Muscle of leg (tissue), 11 donors: ENCODE results near the gene PRKAR1B. TPM values are rescaled to one million over a fixed set of nuclear protein-coding genes. Genes with fewer than 3 reads are reported as not detected.

Experiments
- DNase-seq: peaks from one replicate; pipeline ENCODE4 v3.0.0; 2013
- H3K27ac ChIP-seq: one replicate; pipeline ENCODE4 v1.5.1; 2013; ENCODE audit warnings: mild to moderate bottlenecking, low read length, control low read depth
- H3K27me3 ChIP-seq: one replicate; pipeline ENCODE4 v1.6.1; 2013; ENCODE audit warnings: low read length; ENCODE audit not compliant: control insufficient read depth, insufficient read depth
- H3K36me3 ChIP-seq: one replicate; pipeline ENCODE4 v1.6.1; 2013; ENCODE audit warnings: low read length; ENCODE audit not compliant: control insufficient read depth, insufficient read depth
- H3K4me1 ChIP-seq: one replicate; pipeline ENCODE4 v1.6.1; 2013; ENCODE audit warnings: low read length; ENCODE audit not compliant: control insufficient read depth, insufficient read depth
- H3K4me3 ChIP-seq: one replicate; pipeline ENCODE4 v1.5.1; 2013; ENCODE audit warnings: low read length, control low read depth
- H3K9me3 ChIP-seq: replicated peaks from 2 replicates; pipeline ENCODE4 v1.6.1; 2013; ENCODE audit warnings: low read depth, low read length; ENCODE audit not compliant: control insufficient read depth
- WGBS: methylation state at CpG from one replicate; pipeline ENCODE4 v1.1.5; 2013; ENCODE audit warnings: missing lambda C conversion rate; ENCODE audit not compliant: insufficient coverage; 5-methylcytosine and 5-hydroxymethylcytosine counted together
- polyA plus RNA-seq, 8 donors: library from polyadenylated mRNA; unstranded; fragments of 120-200 nt; gene quantifications; one replicate each; pipeline versions ENCODE4 v1.2.1 to v1.2.3, GENCODE V29; 2013; ENCODE audit warnings: inconsistent platforms in 1 of 8, low replicate concordance in 1 of 8; ENCODE audit not compliant: insufficient read length in 8 of 8, insufficient read depth in 1 of 8
- total RNA-seq: library from RNA; stranded (reverse); fragments of 120-200 nt; gene quantifications from one replicate; pipeline ENCODE4 v1.2.4, GENCODE V29; 2013

PRKAR1B gene
- total and polyA plus RNA-seq, 9 donors: 23.1 to 45.4 (median 35.0) TPM

DNA sequence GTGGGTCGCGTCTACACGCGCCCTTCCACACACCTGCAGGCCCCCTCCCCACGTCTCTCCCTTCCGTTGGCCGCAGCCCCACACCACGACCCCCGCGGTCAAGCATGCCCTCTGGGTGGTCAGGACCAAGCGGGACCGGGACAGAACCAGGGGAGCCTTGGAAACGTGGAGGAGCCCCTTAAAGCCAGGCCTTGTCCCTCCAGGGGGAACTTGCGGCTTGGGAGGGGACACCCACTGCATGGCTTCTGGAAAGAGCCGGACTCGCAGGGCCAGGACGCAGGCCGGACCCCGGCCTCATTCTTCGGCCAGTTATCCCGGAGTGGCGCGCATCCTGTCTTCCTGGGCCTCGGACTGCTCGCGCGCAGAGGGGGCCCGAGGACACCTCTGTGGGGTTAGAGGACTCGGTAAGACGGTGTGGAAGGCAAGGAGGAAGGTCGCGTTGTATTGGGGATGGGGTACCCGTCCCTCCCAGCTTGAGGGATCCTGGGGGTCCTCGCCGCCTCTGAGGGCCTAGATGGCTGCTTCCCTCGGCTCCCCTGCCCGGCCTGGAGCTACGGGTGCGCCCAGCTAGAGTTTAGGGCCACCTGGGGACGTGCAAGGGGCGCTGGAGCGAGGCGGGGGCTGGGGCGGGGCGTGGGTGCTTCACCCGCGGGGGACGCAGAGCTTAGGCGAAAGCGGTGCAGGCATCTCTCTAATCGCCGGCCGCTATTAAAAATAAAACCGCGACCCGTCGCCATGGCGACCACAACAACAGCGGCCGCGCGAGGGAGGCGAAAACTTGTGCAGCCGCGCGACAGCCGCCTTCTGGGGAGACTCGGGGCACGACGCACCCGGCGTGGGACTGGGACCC, 205.6 kb downstream of the PRKAR1B start:
- peak; percentile 76 for DNase-seq
- Histone ChIP-seq H3K9me3 (no peaks in the 10 kb centered on the region), H3K27ac (peak overlapping the region; percentile 62), H3K27me3 (peaks cover 68% of the 10 kb centered on the region), H3K4me1 (peaks cover 42% of the 10 kb centered on the region), H3K4me3 (peak overlapping the region; percentile 35), H3K36me3 (no peaks in the 10 kb centered on the region)
- 5% methylated on average over 72 of the region's 72 CpGs for WGBS

DNA sequence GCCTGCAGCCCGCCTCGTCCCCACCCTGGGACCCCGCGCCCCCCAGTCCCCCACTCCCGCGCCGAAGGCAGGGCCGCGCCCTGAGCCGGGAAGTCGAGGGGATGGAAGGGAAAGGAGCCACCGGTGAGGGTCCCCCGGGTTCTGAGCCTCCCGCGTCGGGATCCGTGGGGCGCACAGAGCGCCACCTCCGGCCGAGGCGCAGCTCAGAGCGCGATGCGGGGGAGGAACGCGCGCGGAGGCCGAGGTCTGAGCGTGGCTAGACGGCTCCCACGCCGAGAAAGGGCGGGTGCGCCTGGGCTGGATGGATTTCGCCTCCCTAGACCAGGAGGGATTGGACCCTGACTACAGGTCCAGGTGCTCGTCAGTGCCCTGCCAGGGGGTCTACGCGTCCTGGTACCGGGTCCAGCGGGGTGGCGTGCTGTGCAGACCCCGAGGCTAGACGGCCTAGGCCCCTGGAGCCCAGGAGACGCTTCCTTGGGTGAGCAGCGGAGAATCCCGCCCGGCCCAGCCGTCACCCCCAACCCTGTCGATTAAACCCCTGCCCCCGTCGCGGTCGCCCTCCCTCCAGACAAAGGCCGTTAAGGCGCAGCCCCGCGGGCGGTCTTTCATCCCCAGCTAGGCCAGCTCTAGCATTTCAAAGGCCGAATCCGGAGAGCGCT, 206.4 kb downstream of the PRKAR1B start:
- Histone ChIP-seq H3K36me3 (no peaks in the 10 kb centered on the region), H3K9me3 (no peaks in the 10 kb centered on the region), H3K27ac (peak overlapping the region; percentile 62), H3K4me3 (peak overlapping the region; percentile 33), H3K4me1 (peaks cover 50% of the 10 kb centered on the region), H3K27me3 (peaks cover 65% of the 10 kb centered on the region)
- 10% methylated on average over 57 of the region's 63 CpGs for WGBS
- peak; percentile 19 for DNase-seq

DNA sequence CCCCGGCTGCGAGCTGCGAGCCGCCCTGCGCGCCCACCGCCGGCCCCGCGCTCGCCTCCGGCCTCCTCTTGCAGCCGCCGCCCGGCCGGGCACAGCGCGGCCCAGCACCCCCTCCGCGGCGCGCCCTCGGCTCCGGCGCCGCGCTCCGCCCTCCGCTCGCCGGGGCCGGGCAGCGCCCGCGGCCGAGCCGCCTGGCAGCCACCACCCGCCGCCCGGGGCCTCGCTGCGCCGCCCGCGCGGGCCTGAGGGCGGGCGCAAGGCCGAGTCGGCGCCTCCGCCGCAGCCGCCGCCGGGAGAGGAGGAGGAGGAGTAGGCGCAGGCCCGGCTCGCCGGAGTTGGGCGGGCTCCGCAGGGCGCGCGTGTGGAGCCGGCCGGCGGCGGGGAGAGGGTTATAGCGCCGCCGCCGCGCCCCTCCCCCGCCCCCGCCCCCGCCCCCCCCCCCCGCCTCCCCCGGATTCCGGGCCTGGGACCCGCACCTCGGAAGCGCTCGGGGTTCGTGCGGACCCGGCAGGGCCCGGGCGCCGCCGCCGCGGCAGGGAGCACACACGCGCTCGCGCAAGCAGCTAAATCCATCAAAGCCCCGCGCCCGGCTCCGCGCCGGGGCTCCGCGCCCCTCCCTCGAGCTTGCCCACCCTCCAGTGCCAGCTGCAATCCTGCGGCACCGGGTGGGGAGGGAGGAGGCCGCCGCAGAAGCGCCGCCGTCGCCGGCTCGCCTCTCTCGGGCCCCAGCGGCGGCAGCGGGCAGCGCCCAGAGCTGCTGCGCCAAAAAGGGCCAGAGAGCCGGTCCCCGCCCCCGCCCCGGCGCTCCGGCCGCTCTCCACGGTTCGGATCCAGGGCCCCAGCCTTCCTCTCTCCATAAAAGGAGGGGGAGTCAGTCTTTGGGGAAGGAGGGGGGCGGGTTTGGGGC, 207.3 kb downstream of the PRKAR1B start, which contains the start of gene PDGFA:
Gene PDGFA, minus strand, starts transcription at position 363 of the 907 bp plus-strand sequence. CDS start 845 bp downstream, outside the sequence.
- 0% methylated on average over 78 of the region's 132 CpGs for WGBS
- Histone ChIP-seq H3K36me3 (peaks cover 4% of the 10 kb centered on the region), H3K4me3 (peak within 1 kb of the TSS; percentile 68), H3K27me3 (peaks cover 65% of the 10 kb centered on the region), H3K4me1 (peaks cover 59% of the 10 kb centered on the region), H3K9me3 (no peaks in the 10 kb centered on the region), H3K27ac (peak within 1 kb of the TSS; percentile 62)
- peak; percentile 73 for DNase-seq

DNA sequence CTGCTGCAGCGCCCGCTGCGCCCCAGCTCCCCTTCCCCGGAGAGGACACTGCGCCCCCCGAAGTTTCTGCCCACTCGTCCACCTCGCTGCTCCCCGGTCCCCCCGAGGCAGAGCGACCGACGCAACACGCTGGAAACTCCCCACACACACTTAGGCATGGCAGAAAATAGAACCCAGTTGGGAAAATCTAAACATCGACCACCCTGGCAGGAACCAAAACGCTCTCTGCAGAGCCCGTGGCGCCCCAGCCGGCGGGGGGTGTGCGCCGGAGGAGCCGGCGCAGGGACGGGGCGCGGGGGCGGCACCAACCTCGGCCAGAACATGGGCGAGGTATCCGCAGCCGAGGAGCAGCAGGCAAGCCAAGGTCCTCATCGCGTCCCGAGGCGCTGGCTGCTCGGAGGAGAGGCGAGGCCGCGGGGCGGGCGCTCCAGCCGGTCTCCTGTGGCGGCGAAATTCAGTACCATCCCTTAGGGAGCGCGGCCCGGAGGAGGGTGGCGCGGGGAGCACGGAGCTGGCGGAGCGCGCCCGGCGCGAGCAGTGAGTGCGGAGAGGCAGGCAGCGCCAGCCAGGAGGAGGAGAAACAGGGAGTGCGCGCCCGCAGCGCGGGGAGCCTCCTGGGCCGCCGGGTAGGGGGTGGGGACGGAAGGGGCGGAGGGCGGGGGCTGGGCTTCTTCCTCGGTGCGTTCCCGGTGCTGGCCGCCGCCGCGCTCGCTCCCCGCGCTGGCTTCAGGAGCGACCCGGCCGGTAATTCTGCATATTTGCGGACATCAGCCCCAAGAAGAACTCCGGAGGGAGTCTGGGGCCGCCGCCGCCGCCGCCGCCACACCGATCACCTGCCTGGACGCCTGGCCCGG, 208.2 kb downstream of the PRKAR1B start:
- H3K27ac ChIP-seq: peak overlapping the region; percentile 62
- DNase-seq: peak; percentile 76
- peak overlapping the region; percentile 68 for H3K4me3 ChIP-seq
- H3K36me3 ChIP-seq: peaks cover 13% of the 10 kb centered on the region
- H3K4me1 ChIP-seq: peaks cover 67% of the 10 kb centered on the region
- no peaks in the 10 kb centered on the region for H3K9me3 ChIP-seq
- peaks cover 58% of the 10 kb centered on the region for H3K27me3 ChIP-seq
- WGBS: under 1% methylated on average over 77 of the region's 93 CpGs

DNA sequence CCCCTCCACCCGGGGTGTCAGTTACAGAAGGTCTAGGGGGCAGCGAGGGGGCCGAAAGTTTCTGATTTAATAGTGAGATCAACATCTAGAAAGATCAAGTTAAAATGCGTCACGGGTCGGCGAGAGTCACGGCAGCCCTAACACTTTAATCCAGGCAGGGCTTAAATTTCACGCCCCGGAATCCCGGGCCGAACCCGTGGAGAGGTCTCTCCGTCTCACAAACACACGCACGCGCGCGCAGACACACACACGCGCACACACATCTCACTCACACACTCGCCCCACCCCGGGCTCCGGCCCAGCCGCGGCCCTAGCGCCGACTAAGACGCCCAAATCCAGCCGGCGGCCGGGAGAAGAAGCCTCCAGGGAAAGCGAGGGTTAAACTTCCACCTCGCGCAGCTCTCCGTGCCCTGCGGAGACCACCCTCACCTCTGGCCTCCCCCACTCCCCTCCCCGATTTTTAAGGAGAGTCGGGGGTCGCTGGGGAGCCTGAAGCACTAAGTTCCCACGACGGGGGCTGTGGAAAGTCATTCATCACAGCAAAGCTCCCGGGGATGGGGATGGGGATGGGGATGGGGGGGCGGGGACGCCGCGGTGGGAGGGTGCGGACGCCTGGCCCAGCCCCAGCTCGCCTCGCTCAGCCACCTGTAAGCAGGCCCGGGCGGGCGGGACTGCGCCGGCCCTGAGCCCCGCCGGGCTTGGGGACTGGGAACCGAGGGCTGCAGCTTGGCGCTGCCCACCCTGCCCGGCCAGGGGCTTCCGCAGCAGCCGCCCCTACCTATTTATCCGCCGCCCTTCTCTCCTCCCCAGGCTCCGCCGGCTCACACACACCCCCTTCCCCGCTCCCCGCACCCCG, 209.1 kb downstream of the PRKAR1B start:
- H3K9me3 ChIP-seq: no peaks in the 10 kb centered on the region
- 0% methylated on average over 55 of the region's 70 CpGs for WGBS
- peak overlapping the region; percentile 83 for H3K27ac ChIP-seq
- peak overlapping the region; percentile 68 for H3K4me3 ChIP-seq
- H3K36me3 ChIP-seq: peaks cover 14% of the 10 kb centered on the region
- peaks cover 53% of the 10 kb centered on the region for H3K27me3 ChIP-seq
- DNase-seq: peak; percentile 80
- peaks cover 70% of the 10 kb centered on the region for H3K4me1 ChIP-seq

DNA sequence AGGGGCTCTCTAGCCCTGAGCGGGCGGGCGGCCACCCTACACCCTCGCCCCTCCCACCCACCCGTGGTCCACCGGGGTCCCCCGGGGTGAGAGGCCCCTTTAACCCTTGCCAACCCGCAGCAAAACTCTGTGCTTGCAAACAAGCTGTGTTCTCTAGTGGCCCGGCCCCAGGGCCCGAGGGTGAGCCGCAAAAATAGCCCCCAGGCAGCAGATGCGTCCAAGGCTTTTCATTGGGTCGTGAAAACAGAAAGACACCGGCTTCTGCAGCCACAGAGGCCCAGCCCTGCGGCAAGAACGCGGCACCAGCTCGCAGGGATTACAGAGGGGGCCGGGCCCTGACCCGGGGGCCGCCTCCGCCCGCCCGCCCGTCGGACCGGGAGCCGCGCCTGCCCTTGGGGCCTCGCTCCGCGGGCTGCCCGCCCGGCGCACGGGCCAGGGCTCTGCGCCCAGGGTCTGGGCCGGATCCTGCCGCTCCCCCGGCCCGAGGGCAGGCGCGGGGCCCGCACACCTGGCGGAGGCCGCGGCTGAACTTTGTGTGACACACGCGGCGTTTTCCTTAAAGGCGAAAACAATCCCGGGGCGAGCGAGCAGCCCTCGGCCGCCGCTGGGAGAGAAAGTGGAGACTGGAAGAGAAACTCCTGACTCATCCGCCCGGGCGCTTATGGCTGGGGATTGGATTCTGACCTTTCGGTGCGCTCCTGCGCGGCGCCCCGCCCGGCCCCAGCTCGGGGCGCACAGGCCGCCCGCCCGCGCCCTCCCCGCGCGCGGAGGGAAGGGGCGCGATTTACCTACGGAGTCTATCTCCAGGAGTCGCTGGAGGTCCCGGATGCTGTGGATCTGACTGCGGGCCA, 210.2 kb downstream of the PRKAR1B start:
- H3K4me3 ChIP-seq: peak overlapping the region; percentile 68
- peak; percentile 81 for DNase-seq
- peak overlapping the region; percentile 72 for H3K27ac ChIP-seq
- peaks cover 69% of the 10 kb centered on the region for H3K4me1 ChIP-seq
- peaks cover 43% of the 10 kb centered on the region for H3K27me3 ChIP-seq
- H3K9me3 ChIP-seq: no peaks in the 10 kb centered on the region
- peaks cover 26% of the 10 kb centered on the region for H3K36me3 ChIP-seq
- 1% methylated on average over 73 of the region's 83 CpGs for WGBS

DNA sequence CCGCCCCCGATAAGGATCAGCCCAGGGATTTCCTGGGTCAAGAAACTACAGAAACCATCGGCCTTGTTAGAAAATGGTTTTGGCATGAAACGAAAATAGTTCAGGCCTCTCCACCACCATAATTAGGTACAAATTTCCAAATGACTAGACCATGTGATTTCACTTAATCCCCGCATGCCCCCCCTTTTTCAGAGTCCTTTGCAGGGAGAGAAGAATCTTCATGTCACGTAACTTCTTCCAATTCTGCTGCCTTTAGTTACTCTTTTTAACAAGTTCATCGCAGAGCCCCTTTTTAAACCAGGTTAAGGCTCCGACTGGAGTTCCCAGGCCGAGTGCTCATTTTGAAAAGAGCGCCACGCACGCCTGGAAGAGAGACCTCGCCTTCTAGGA, 210.9 kb downstream of the PRKAR1B start:
- Histone ChIP-seq H3K4me3 (peak overlapping the region; percentile 22), H3K9me3 (no peaks in the 10 kb centered on the region), H3K27me3 (peaks cover 37% of the 10 kb centered on the region), H3K4me1 (peaks cover 63% of the 10 kb centered on the region), H3K36me3 (peaks cover 31% of the 10 kb centered on the region), H3K27ac (no peak overlapping the region)
- 9% methylated on average over 8 of the region's 13 CpGs for WGBS
- peak; percentile 79 for DNase-seq

DNA sequence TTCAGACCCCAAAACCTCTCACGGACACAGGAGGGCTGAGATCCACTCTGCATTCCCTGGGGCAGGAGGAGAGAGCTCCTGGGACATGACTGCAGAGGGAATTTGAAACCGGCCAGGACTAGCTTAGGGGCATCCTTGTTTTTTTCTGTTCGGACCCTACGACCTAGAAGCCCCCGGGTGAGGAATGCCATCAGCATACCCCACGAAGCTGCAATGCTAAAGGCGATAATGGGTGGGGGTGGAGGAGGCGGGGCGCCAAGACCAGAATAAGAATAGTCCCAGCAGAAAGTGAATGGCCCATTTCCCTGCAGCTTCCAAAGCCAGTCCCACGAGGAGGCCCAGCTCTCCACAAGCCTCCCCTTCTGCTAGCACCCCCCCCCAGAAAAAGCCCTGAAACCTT, 211.5 kb downstream of the PRKAR1B start:
- Histone ChIP-seq H3K36me3 (peaks cover 33% of the 10 kb centered on the region), H3K4me3 (no peak overlapping the region), H3K27me3 (peaks cover 31% of the 10 kb centered on the region), H3K4me1 (peaks cover 58% of the 10 kb centered on the region), H3K9me3 (no peaks in the 10 kb centered on the region), H3K27ac (no peak overlapping the region)
- DNase-seq: no peak
- 65% methylated on average over 6 of the region's 10 CpGs for WGBS
